ENCODE results near the gene HERC2.

Gene HERC2

GRCh38 chr15:28109626-28110455 lies 212.1 kb downstream of the HERC2 start:
- H3K9me3 ChIP-seq (ENCODE audit: control insufficient read depth in 2 of 2, low read length in 2 of 2), result no peaks in the 10 kb centered on the region
- peaks cover 16 to 23% of the 10 kb centered on the region in 2 donors for H3K27me3 ChIP-seq (ENCODE audit: control insufficient read depth in 2 of 2, insufficient read depth in 2 of 2, low read length in 2 of 2)
- H3K27ac ChIP-seq (ENCODE audit: low read depth in 2 of 2, low read length in 2 of 2), result no peak overlapping the region
- H3K9ac ChIP-seq (ENCODE audit: low read depth in 1 of 2, low read length in 2 of 2), result no peak overlapping the region
- peaks cover 35% of the 10 kb centered on the region in 2 donors for H3K36me3 ChIP-seq (ENCODE audit: control insufficient read depth in 2 of 2, insufficient read depth in 2 of 2, low read length in 2 of 2)
- H3K4me3 ChIP-seq (ENCODE audit: low read length in 2 of 2), result no peak overlapping the region
- peaks cover 0 to 5% of the 10 kb centered on the region in 2 donors for H3K4me1 ChIP-seq (ENCODE audit: control insufficient read depth in 2 of 2, insufficient read depth in 2 of 2, low read length in 2 of 2)

GRCh38 chr15:28107904-28108275 lies 214.1 kb downstream of the HERC2 start:
- H3K4me3 ChIP-seq (ENCODE audit: low read length in 2 of 2), result no peak overlapping the region
- no peaks in the 10 kb centered on the region for H3K9me3 ChIP-seq (ENCODE audit: control insufficient read depth in 2 of 2, low read length in 2 of 2)
- H3K36me3 ChIP-seq (ENCODE audit: control insufficient read depth in 2 of 2, insufficient read depth in 2 of 2, low read length in 2 of 2), result peaks cover 16% of the 10 kb centered on the region in 2 donors
- H3K4me1 ChIP-seq (ENCODE audit: control insufficient read depth in 2 of 2, insufficient read depth in 2 of 2, low read length in 2 of 2), result peaks cover 0 to 5% of the 10 kb centered on the region in 2 donors
- peaks cover 20 to 25% of the 10 kb centered on the region in 2 donors for H3K27me3 ChIP-seq (ENCODE audit: control insufficient read depth in 2 of 2, insufficient read depth in 2 of 2, low read length in 2 of 2)
- no peak overlapping the region for H3K27ac ChIP-seq (ENCODE audit: low read depth in 2 of 2, low read length in 2 of 2)
- no peak overlapping the region for H3K9ac ChIP-seq (ENCODE audit: low read depth in 1 of 2, low read length in 2 of 2)

GRCh38 chr15:28107111-28107903 lies 214.7 kb downstream of the HERC2 start:
- H3K36me3 ChIP-seq (ENCODE audit: control insufficient read depth in 2 of 2, insufficient read depth in 2 of 2, low read length in 2 of 2), result peaks cover 11 to 13% of the 10 kb centered on the region in 2 donors
- peaks cover 20 to 25% of the 10 kb centered on the region in 2 donors for H3K27me3 ChIP-seq (ENCODE audit: control insufficient read depth in 2 of 2, insufficient read depth in 2 of 2, low read length in 2 of 2)
- H3K4me3 ChIP-seq (ENCODE audit: low read length in 2 of 2), result peak overlapping the region; percentile 25 to 62
- H3K9me3 ChIP-seq (ENCODE audit: control insufficient read depth in 2 of 2, low read length in 2 of 2), result no peaks in the 10 kb centered on the region
- H3K27ac ChIP-seq (ENCODE audit: low read depth in 2 of 2, low read length in 2 of 2), result no peak overlapping the region
- H3K9ac ChIP-seq (ENCODE audit: low read depth in 1 of 2, low read length in 2 of 2), result no peak overlapping the region
- H3K4me1 ChIP-seq (ENCODE audit: control insufficient read depth in 2 of 2, insufficient read depth in 2 of 2, low read length in 2 of 2), result peaks cover 0 to 5% of the 10 kb centered on the region in 2 donors

- no peak overlapping the region for H3K9ac ChIP-seq (ENCODE audit: low read depth in 1 of 2, low read length in 2 of 2)
- peaks cover 20 to 25% of the 10 kb centered on the region in 2 donors for H3K27me3 ChIP-seq (ENCODE audit: control insufficient read depth in 2 of 2, insufficient read depth in 2 of 2, low read length in 2 of 2)
- peaks cover 3 to 5% of the 10 kb centered on the region in 2 donors for H3K36me3 ChIP-seq (ENCODE audit: control insufficient read depth in 2 of 2, insufficient read depth in 2 of 2, low read length in 2 of 2)
- peaks cover 0 to 5% of the 10 kb centered on the region in 2 donors for H3K4me1 ChIP-seq (ENCODE audit: control insufficient read depth in 2 of 2, insufficient read depth in 2 of 2, low read length in 2 of 2)
- peak overlapping the region; percentile 25 to 62 for H3K4me3 ChIP-seq (ENCODE audit: low read length in 2 of 2)
- no peaks in the 10 kb centered on the region for H3K9me3 ChIP-seq (ENCODE audit: control insufficient read depth in 2 of 2, low read length in 2 of 2)
- no peak overlapping the region for H3K27ac ChIP-seq (ENCODE audit: low read depth in 2 of 2, low read length in 2 of 2)
Observed at GRCh38 chr15:28106294-28107110, 215.5 kb downstream of the HERC2 start.

GRCh38 chr15:28105793-28106192 lies 216.2 kb downstream of the HERC2 start:
- Histone ChIP-seq H3K27me3 (ENCODE audit: control insufficient read depth in 2 of 2, insufficient read depth in 2 of 2, low read length in 2 of 2) (peaks cover 22 to 25% of the 10 kb centered on the region in 2 donors), H3K27ac (ENCODE audit: low read depth in 2 of 2, low read length in 2 of 2) (no peak overlapping the region), H3K9ac (ENCODE audit: low read depth in 1 of 2, low read length in 2 of 2) (no peak overlapping the region), H3K4me1 (ENCODE audit: control insufficient read depth in 2 of 2, insufficient read depth in 2 of 2, low read length in 2 of 2) (peaks cover 0 to 5% of the 10 kb centered on the region in 2 donors), H3K36me3 (ENCODE audit: control insufficient read depth in 2 of 2, insufficient read depth in 2 of 2, low read length in 2 of 2) (peaks cover 0 to 3% of the 10 kb centered on the region in 2 donors), H3K9me3 (ENCODE audit: control insufficient read depth in 2 of 2, low read length in 2 of 2) (no peaks in the 10 kb centered on the region), H3K4me3 (ENCODE audit: low read length in 2 of 2) (no peak overlapping the region)

- Histone ChIP-seq H3K4me3 (ENCODE audit: low read length in 2 of 2) (no peak overlapping the region), H3K4me1 (ENCODE audit: control insufficient read depth in 2 of 2, insufficient read depth in 2 of 2, low read length in 2 of 2) (peaks cover 0 to 5% of the 10 kb centered on the region in 2 donors), H3K36me3 (ENCODE audit: control insufficient read depth in 2 of 2, insufficient read depth in 2 of 2, low read length in 2 of 2) (no peaks in the 10 kb centered on the region), H3K27ac (ENCODE audit: low read depth in 2 of 2, low read length in 2 of 2) (no peak overlapping the region), H3K9me3 (ENCODE audit: control insufficient read depth in 2 of 2, low read length in 2 of 2) (no peaks in the 10 kb centered on the region), H3K9ac (ENCODE audit: low read depth in 1 of 2, low read length in 2 of 2) (no peak overlapping the region), H3K27me3 (ENCODE audit: control insufficient read depth in 2 of 2, insufficient read depth in 2 of 2, low read length in 2 of 2) (peaks cover 26 to 30% of the 10 kb centered on the region in 2 donors)
Observed at GRCh38 chr15:28105224-28105791, 216.7 kb downstream of the HERC2 start.

- Histone ChIP-seq H3K27me3 (ENCODE audit: control insufficient read depth in 2 of 2, insufficient read depth in 2 of 2, low read length in 2 of 2) (peaks cover 33 to 39% of the 10 kb centered on the region in 2 donors), H3K4me1 (ENCODE audit: control insufficient read depth in 2 of 2, insufficient read depth in 2 of 2, low read length in 2 of 2) (peaks cover 3 to 5% of the 10 kb centered on the region in 2 donors), H3K36me3 (ENCODE audit: control insufficient read depth in 2 of 2, insufficient read depth in 2 of 2, low read length in 2 of 2) (no peaks in the 10 kb centered on the region), H3K9me3 (ENCODE audit: control insufficient read depth in 2 of 2, low read length in 2 of 2) (no peaks in the 10 kb centered on the region), H3K4me3 (ENCODE audit: low read length in 2 of 2) (no peak overlapping the region), H3K27ac (ENCODE audit: low read depth in 2 of 2, low read length in 2 of 2) (no peak overlapping the region), H3K9ac (ENCODE audit: low read depth in 1 of 2, low read length in 2 of 2) (no peak overlapping the region)
Observed at GRCh38 chr15:28104326-28104725, 217.7 kb downstream of the HERC2 start.

- no peaks in the 10 kb centered on the region for H3K36me3 ChIP-seq (ENCODE audit: control insufficient read depth in 2 of 2, insufficient read depth in 2 of 2, low read length in 2 of 2)
- peaks cover 3 to 7% of the 10 kb centered on the region in 2 donors for H3K4me1 ChIP-seq (ENCODE audit: control insufficient read depth in 2 of 2, insufficient read depth in 2 of 2, low read length in 2 of 2)
- no peak overlapping the region for H3K27ac ChIP-seq (ENCODE audit: low read depth in 2 of 2, low read length in 2 of 2)
- H3K27me3 ChIP-seq (ENCODE audit: control insufficient read depth in 2 of 2, insufficient read depth in 2 of 2, low read length in 2 of 2), result peaks cover 36 to 42% of the 10 kb centered on the region in 2 donors
- no peak overlapping the region for H3K4me3 ChIP-seq (ENCODE audit: low read length in 2 of 2)
- no peaks in the 10 kb centered on the region for H3K9me3 ChIP-seq (ENCODE audit: control insufficient read depth in 2 of 2, low read length in 2 of 2)
- no peak overlapping the region for H3K9ac ChIP-seq (ENCODE audit: low read depth in 1 of 2, low read length in 2 of 2)
Observed at GRCh38 chr15:28103831-28104230, 218.1 kb downstream of the HERC2 start.

- peaks cover 47% of the 10 kb centered on the region in 2 donors for H3K27me3 ChIP-seq (ENCODE audit: control insufficient read depth in 2 of 2, insufficient read depth in 2 of 2, low read length in 2 of 2)
- no peaks in the 10 kb centered on the region for H3K36me3 ChIP-seq (ENCODE audit: control insufficient read depth in 2 of 2, insufficient read depth in 2 of 2, low read length in 2 of 2)
- H3K27ac ChIP-seq (ENCODE audit: low read depth in 2 of 2, low read length in 2 of 2), result no peak overlapping the region
- H3K4me3 ChIP-seq (ENCODE audit: low read length in 2 of 2), result no peak overlapping the region
- peaks cover 6% of the 10 kb centered on the region in 2 donors for H3K4me1 ChIP-seq (ENCODE audit: control insufficient read depth in 2 of 2, insufficient read depth in 2 of 2, low read length in 2 of 2)
- H3K9ac ChIP-seq (ENCODE audit: low read depth in 1 of 2, low read length in 2 of 2), result no peak overlapping the region
- H3K9me3 ChIP-seq (ENCODE audit: control insufficient read depth in 2 of 2, low read length in 2 of 2), result no peaks in the 10 kb centered on the region
Observed at GRCh38 chr15:28101983-28102441, 220.0 kb downstream of the HERC2 start.

All from mucosa of rectum (tissue), 2 donors.